Measurements from ENCODE around the gene SUPT7L.
A peak's percentile ranks its signal among the peaks of the same experiment; 100 is the strongest.
"Not testable (repeated sequence)": the region's sequence is repeated elsewhere in the genome, so short reads cannot be mapped to it uniquely, and the experiment has no call there.

The SUPT7L gene

DNA sequence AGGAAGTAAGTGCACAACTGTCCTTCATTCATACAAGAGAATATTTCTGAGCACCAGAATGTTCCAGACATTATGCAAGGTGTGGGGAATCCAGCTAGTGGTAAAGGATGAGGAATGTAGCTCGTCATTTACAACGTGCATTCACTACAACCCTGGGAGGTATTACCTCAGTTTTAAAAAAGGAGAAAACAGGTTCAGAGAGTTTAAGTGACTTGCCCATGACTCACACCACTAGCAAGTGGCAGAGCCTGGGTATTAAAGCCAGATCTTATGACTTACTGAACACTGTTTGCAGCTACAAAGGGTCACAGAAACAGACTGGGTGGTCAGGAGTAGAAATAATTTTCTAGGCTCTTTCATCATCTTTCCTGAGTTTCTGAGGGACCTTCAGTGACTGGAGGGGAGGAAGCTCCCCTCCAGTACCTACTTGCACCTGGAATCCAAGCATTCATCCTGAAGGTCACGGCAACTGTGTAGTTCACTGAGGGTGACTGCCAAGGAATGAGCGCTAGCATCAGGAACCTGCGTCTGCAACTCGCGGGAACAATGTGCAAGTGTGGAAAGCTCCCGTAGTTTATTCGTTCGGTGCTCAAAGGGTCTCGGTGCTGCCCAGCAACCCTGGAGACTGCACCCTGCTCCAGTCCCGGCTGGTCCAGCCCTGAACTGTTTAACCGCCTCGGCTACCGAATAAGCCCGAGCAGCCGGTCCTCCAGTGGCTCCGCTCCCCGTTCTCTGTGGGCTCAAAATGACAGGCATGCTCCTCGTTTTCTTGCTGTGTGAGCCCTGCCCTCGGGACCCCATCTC is 35.2 kb downstream of the SUPT7L start:
- TF ChIP-seq, protein P1, sequence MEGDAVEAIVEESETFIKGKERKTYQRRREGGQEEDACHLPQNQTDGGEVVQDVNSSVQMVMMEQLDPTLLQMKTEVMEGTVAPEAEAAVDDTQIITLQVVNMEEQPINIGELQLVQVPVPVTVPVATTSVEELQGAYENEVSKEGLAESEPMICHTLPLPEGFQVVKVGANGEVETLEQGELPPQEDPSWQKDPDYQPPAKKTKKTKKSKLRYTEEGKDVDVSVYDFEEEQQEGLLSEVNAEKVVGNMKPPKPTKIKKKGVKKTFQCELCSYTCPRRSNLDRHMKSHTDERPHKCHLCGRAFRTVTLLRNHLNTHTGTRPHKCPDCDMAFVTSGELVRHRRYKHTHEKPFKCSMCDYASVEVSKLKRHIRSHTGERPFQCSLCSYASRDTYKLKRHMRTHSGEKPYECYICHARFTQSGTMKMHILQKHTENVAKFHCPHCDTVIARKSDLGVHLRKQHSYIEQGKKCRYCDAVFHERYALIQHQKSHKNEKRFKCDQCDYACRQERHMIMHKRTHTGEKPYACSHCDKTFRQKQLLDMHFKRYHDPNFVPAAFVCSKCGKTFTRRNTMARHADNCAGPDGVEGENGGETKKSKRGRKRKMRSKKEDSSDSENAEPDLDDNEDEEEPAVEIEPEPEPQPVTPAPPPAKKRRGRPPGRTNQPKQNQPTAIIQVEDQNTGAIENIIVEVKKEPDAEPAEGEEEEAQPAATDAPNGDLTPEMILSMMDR (IDR thresholded peaks at IDR 0.05; ENCODE audit: low read depth, low read length) = no peak
- peak; percentile 73 to 95 for DNase-seq (ENCODE audit: low read depth in 2 of 2)

DNA sequence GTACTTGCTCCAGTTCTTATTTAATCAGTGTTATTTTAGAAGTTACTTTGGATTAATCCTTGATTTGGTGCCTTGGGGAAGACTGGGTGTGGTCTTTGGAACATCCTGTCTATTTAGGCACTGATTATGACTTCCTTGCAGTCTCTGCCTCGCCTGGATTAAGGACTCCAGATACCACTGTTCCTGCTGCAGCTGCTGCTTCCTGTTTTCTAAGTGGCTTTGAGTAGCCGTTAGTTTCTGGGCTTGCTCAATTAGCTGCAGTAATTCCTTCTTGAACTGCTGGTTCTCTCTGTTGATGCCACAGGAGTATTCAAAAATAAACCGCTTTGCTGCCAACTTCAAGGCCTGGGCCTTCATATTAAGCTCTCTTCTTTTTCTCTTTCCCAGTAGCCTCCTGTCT is 36.5 kb downstream of the SUPT7L start:
- H3K4me3 ChIP-seq (replicated peaks in 1 of 2; ENCODE audit: low read depth in 2 of 2, low read length in 2 of 2) = not testable (repeated sequence)
- peak; percentile 32 to 35 for DNase-seq (ENCODE audit: low read depth in 2 of 2)

More for the DNA sequence above, 35.2 kb downstream of the SUPT7L start:
- peak overlapping the region; percentile 77 to 88 for H3K4me3 ChIP-seq (replicated peaks in 1 of 2; ENCODE audit: low read depth in 2 of 2, low read length in 2 of 2)

DNA sequence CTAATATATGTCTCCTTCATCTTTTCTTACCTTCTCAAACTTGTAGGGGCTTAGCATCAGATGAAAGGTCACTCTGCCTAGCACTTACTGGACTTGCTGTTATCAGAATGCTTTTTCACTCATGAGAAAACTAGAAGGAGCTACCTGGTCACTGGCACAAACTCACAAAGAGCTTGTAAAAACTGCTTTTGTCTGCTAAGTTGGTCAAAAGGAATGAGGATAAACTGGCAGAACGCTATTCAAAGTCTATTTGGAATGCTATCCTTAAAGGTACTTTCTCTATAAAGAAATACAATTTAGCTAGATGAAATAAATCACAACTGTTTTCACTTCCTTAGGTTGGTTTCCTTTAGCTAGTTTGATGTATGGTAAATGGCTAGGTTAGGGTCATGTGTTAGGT is 37.1 kb downstream of the SUPT7L start:
- not testable (repeated sequence) for H3K4me3 ChIP-seq (replicated peaks in 1 of 2; ENCODE audit: low read depth in 2 of 2, low read length in 2 of 2); DNase-seq (ENCODE audit: low read depth in 2 of 2)

DNA sequence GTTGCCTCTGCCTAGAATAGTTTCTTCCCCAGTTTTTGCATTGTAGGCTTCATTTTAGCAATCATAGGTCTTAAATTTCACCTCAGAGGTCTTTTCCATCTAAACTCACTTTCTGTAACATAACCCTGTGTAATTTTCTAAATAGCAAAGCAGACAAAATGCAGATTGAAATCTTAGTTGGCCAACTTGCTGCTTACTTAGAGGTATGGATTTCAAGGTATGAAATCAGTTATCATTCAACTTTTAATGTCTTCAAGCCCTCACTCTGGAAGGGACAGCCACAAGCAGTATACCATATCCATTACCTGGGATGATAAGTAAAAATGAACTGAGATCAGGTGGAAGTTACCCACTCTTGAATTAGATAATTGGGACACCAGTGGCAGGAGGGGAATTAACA is 38.5 kb downstream of the SUPT7L start:
- H3K4me3 ChIP-seq (replicated peaks in 1 of 2; ENCODE audit: low read depth in 2 of 2, low read length in 2 of 2) = no peak overlapping the region
- DNase-seq (ENCODE audit: low read depth in 2 of 2) = no peak
- TF ChIP-seq, protein P1 (IDR thresholded peaks at IDR 0.05; ENCODE audit: low read depth, low read length) = no peak

DNA sequence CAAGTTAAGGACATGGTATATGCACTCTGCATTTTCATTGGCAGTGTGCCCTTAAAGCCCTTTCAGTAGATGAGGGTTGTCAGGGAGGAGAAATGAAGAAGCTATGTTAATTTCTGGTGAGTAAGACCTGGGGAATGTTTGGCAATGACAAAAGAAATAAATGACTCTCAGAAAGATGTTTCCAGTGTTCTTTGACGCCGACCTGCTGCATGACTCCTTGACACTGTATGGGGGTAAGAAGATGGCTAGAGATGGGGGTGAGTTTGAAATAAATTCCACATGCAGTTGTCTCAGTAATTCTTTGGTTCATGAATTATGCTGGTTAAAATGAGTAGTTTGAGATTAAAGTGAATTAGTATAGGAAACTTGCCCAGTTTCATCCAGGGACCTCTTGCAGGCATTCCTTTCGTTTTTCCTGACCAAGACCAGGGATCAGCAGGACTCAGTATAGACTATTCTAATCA is 40.5 kb downstream of the SUPT7L start:
- no peak overlapping the region for H3K4me3 ChIP-seq (replicated peaks in 1 of 2; ENCODE audit: low read depth in 2 of 2, low read length in 2 of 2)
- peak; percentile 63 to 81 for DNase-seq (ENCODE audit: low read depth in 2 of 2)
- TF ChIP-seq, protein P1 (IDR thresholded peaks at IDR 0.05; ENCODE audit: low read depth, low read length) = no peak

DNA sequence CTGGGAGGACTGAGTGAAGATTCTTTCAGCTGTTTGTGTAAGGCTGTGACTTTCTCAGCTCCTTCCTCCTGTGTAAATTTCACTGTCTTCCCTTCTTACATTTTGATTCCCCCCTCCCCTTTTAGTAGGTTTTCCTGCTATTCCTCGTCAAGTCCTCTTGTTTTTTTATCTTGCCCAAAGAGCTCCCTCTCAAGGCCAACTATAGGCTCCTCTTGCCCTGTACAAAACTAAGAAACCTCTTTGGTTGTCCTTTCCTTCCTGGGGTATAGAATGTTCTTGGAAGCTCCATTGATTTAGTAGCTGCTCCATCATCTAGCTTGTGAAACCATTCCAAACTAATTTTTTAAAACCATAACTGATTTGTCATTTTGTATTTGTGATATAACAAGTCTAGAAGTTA is 41.9 kb downstream of the SUPT7L start:
- DNase-seq (ENCODE audit: low read depth in 2 of 2) = no peak
- TF ChIP-seq, protein P1 (IDR thresholded peaks at IDR 0.05; ENCODE audit: low read depth, low read length) = peak; percentile 8
- no peak overlapping the region for H3K4me3 ChIP-seq (replicated peaks in 1 of 2; ENCODE audit: low read depth in 2 of 2, low read length in 2 of 2)

DNA sequence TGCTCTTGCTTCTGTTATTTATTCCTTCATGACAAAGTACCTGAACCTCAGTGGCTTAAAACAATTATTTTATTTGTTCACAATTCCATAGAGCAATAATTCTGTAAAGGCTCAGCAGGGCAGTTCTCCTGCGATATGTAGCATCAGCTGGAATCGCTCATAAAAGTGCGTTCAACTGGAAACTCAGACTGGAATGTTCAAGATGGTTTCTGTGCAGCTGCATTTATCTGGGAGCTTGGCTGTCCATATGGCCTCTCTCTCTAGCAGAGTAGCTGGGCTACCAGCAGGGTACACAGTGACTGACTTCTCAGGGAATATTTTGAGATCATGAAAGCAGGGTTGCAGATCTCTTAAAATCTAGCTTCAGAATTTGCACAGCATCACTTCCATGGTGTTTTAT is 48.1 kb downstream of the SUPT7L start:
- TF ChIP-seq, protein P1 (IDR thresholded peaks at IDR 0.05; ENCODE audit: low read depth, low read length) = no peak
- H3K4me3 ChIP-seq (replicated peaks in 1 of 2; ENCODE audit: low read depth in 2 of 2, low read length in 2 of 2) = no peak overlapping the region
- no peak for DNase-seq (ENCODE audit: low read depth in 2 of 2)

DNA sequence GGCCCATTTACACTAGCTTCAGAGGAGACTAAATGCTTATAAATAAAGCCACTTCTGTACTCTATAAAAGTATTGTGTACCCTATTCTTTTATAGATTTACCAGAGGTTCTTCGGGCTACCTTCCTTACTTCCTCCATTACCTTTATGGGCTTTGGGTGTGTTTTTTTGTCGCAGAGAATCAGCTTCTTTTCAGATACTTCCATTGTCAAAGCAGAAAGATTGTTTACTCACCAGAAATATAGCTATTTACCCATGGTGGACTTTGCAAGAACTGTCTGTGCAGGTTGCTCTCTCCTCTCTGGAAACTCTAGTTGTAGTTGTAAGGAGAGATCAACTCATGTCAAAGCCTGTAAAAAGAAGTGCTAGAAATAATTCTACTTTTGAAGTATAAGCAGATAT is 49.4 kb downstream of the SUPT7L start:
- no peak overlapping the region for H3K4me3 ChIP-seq (replicated peaks in 1 of 2; ENCODE audit: low read depth in 2 of 2, low read length in 2 of 2)
- no peak for DNase-seq (ENCODE audit: low read depth in 2 of 2)
- TF ChIP-seq, protein P1 (IDR thresholded peaks at IDR 0.05; ENCODE audit: low read depth, low read length) = no peak

Measured in cardiac fibroblast (primary cell).